Kidney epithelial cell (primary cell): Measurements from ENCODE around the gene ZNF469. TPM values are rescaled to one million over a fixed set of nuclear protein-coding genes. Genes with fewer than 3 reads are reported as not detected.

Source experiments
- DNase-seq: peaks from one replicate; pipeline ENCODE4 v3.0.0-alpha.2; 2010; ENCODE audit warnings: low read depth
- H3K27me3 ChIP-seq: 2 replicates; pipeline ENCODE4 v1.6.0; 2011; ENCODE audit warnings: low read length; ENCODE audit not compliant: control insufficient read depth, insufficient read depth
- H3K36me3 ChIP-seq: 2 replicates; pipeline ENCODE4 v1.5.1; 2011; ENCODE audit warnings: low read length; ENCODE audit not compliant: control insufficient read depth, insufficient read depth
- H3K4me3 ChIP-seq: 2 replicates; pipeline ENCODE4 v1.5.1; 2011; ENCODE audit warnings: low read depth, mild to moderate bottlenecking, control low read depth, low read length
- CTCF ChIP-seq: IDR thresholded peaks from 2 replicates; pipeline ENCODE4 v1.5.1; 2011; ENCODE audit warnings: mild to moderate bottlenecking, moderate library complexity, low read length, control low read depth, inconsistent platforms; ENCODE audit not compliant: insufficient read depth, poor library complexity, severe bottlenecking
- total RNA-seq: library from RNA; depleted of rRNA; stranded (reverse); fragments of >200 nt; gene quantifications from 2 replicates; pipeline ENCODE4 v1.2.3, GENCODE V29; 2015

Gene ZNF469
- total RNA-seq, 1 donor from 2014 or later: 8.3 TPM

DNA sequence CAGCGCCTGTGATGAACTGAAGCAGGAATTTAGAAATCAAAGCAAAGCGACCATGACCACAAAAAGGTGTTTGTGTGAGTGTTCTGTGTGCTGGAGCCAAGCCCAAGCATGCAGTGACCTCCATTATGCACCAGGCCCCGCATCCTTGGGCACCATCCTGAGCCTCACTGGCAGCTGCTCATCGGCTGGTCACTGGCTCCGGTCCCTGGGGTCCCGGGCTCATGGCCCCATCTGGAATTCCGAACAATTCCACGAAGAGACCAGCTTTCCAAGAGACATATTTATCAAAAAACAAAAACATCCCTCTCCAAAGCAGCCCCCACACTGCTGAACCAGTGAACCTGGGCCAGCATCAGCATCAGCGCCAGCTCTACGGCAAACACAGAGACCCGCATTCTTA is 15.2 kb upstream of the ZNF469 start:
- no peaks in the 10 kb centered on the region for H3K27me3 ChIP-seq
- H3K36me3 ChIP-seq: no peaks in the 10 kb centered on the region
- TF ChIP-seq CTCF: no peak
- no peak for DNase-seq
- no peak overlapping the region for H3K4me3 ChIP-seq

GRCh38 chr16:88368036-88368435 is 14.7 kb upstream of the ZNF469 start:
- Histone ChIP-seq H3K4me3 (no peak overlapping the region), H3K27me3 (no peaks in the 10 kb centered on the region), H3K36me3 (no peaks in the 10 kb centered on the region)
- no peak for TF ChIP-seq CTCF
- no peak for DNase-seq

DNA sequence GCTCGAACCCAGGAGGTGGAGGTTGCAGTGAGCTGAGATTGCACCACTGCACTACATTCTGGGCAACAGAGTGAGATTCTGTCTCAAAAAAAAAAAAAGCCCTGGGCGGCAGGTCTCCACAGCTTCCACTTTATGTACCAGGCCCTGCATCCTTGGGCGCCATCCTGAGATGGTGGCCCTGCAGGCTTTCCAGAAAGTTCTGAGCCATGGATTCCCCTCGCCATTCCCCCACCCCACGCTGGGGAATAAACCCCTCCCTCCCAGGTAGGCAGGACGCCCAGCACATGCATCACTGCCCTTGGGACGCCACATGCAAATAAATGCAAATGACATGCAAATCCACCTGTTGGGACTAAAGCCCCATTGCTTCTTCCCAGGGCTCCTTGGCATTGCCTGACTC is 13.8 kb upstream of the ZNF469 start:
- no peak for TF ChIP-seq CTCF

GRCh38 chr16:88369447-88370008 is 13.2 kb upstream of the ZNF469 start:
- Histone ChIP-seq H3K4me3 (no peak overlapping the region), H3K36me3 (no peaks in the 10 kb centered on the region), H3K27me3 (no peaks in the 10 kb centered on the region)
- no peak for DNase-seq
- no peak for TF ChIP-seq CTCF

More for the DNA sequence above, 13.8 kb upstream of the ZNF469 start:
- no peaks in the 10 kb centered on the region for H3K36me3 ChIP-seq
- no peak overlapping the region for H3K4me3 ChIP-seq
- no peaks in the 10 kb centered on the region for H3K27me3 ChIP-seq
- no peak for DNase-seq

DNA sequence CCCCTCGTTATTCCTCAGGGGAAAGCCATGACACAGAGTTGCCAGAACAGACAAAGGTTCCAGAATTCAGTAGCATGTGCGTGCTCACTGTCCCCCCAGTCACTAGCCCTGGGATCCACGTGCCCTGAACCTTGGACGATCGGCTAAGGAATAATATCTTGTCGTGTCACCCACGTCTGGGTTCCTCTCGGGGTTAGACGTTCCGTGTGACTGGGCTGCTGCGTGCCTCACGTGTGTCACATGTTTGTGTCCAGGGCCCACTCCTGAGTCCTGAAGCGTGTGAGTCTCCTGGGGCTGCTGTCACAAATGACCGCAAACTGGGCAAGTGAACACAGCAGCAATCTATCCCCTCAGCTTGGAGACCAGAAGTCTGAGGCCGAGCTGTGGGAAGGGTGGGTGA is 12.4 kb upstream of the ZNF469 start:
- TF ChIP-seq CTCF: no peak
- DNase-seq: no peak

DNA sequence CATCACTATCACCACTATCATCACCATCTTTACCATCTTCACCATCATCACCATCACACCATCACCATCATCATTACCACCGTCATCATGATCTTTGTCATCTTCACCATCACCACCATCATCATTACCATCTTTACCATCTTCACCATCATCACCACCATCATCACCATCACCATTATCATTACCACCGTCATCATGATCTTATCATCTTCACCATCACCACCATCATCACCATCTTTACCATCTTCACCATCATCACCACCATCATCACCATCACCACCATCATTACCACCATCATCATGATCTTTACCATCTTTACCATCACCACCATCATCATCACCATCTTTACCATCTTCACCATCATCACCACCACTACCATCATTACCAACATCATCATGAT is 10.2 kb upstream of the ZNF469 start:
- no peak for TF ChIP-seq CTCF
- no peak overlapping the region for H3K4me3 ChIP-seq
- H3K36me3 ChIP-seq: no peaks in the 10 kb centered on the region
- no peak for DNase-seq
- peaks cover 7% of the 10 kb centered on the region for H3K27me3 ChIP-seq

More for the DNA sequence above, 12.4 kb upstream of the ZNF469 start:
- H3K27me3 ChIP-seq: no peaks in the 10 kb centered on the region
- H3K36me3 ChIP-seq: no peaks in the 10 kb centered on the region
- no peak overlapping the region for H3K4me3 ChIP-seq
